NT2/D1 (cell line): ENCODE data around the gene KPNA4.
A peak's percentile ranks its signal among the peaks of the same experiment; 100 is the strongest.

Experiments used
- DNase-seq: peaks from one replicate; pipeline ENCODE4 v3.0.0-alpha.2; 2011; ENCODE audit warnings: low read depth, low spot score
- H3K27me3 ChIP-seq: 2 replicates; pipeline ENCODE4 v1.6.0; 2011; ENCODE audit warnings: mild to moderate bottlenecking; ENCODE audit not compliant: insufficient read length, insufficient read depth
- H3K36me3 ChIP-seq: 2 replicates; pipeline ENCODE4 v1.6.1; 2011; ENCODE audit warnings: mild to moderate bottlenecking, low read length, mixed read lengths; ENCODE audit not compliant: insufficient read depth, insufficient read length
- H3K4me1 ChIP-seq: 2 replicates; pipeline ENCODE4 v1.5.1; 2011; ENCODE audit not compliant: insufficient read depth, insufficient read length
- H3K4me3 ChIP-seq: 2 replicates; pipeline ENCODE4 v1.5.1; 2011; ENCODE audit warnings: low read depth; ENCODE audit not compliant: insufficient read length
- H3K9ac ChIP-seq: 2 replicates; pipeline ENCODE4 v1.6.0; 2011; ENCODE audit warnings: low read depth; ENCODE audit not compliant: insufficient read length
- H3K9me3 ChIP-seq: 2 replicates; pipeline ENCODE4 v1.5.1; 2011; ENCODE audit warnings: mild to moderate bottlenecking, low read length; ENCODE audit not compliant: insufficient read depth
- SUZ12 ChIP-seq: IDR thresholded peaks from 2 replicates; pipeline ENCODE4 v1.6.1; 2011; ENCODE audit not compliant: insufficient read length, insufficient read depth; ENCODE audit errors: extremely low read depth
- YY1 ChIP-seq: IDR thresholded peaks from 2 replicates; pipeline ENCODE4 v1.6.1; 2011; ENCODE audit not compliant: insufficient read length, insufficient read depth
- ZNF274 ChIP-seq: IDR thresholded peaks from 2 replicates; pipeline ENCODE4 v1.6.1; 2011; ENCODE audit warnings: mild to moderate bottlenecking, low read depth, low read length

Gene KPNA4

DNA sequence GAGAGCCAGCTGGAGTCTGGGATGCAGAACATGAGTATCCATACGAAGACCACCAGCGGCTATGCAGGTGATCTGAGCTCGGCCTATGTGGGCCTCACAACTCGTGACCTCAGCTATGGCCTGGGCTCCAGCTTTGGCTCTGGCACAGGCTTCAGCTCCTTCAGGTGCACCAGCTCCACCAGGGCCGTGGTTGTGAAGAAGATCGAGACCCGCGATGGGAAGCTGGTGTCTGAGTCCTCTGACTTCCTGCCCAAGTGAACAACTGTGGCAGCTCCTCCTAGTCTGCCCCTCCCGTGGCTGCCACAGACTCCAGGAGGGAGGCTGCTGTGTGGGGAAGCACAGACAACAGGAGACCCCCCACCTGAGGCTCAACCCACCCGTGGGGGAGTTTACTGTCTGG is 3.6 kb upstream of the KPNA4 start:
- TF ChIP-seq YY1 (no peak), SUZ12 (no peak), ZNF274 (no peak)
- Histone ChIP-seq H3K4me1 (no peaks in the 10 kb centered on the region), H3K27me3 (no peaks in the 10 kb centered on the region), H3K36me3 (peaks cover 22% of the 10 kb centered on the region), H3K9me3 (peaks cover 1% of the 10 kb centered on the region; the same call in 1 of the 2 replicates), H3K4me3 (no peak overlapping the region), H3K9ac (no peak overlapping the region)
- DNase-seq, result no peak

DNA sequence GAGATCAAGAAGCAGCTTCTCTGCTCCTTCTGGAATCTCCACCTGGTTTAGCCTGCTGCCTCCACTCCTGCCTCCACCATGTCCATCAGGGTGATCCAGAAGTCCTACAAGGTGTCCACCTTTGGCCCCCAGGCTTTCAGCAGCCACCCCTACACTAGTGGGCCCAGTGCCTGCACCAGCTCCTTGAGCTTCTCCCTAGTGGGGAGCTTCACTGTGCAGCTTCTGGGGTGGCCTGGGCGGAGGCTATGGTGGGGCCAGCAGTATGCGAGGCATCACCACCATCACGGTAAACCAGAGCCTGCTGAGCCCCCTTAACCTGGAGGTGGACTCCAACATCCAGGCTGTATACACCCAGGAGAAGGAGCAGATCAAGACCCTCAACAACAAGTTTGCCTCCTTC is 2.4 kb upstream of the KPNA4 start:
- Histone ChIP-seq H3K9me3 (no peaks in the 10 kb centered on the region), H3K4me1 (no peaks in the 10 kb centered on the region), H3K27me3 (no peaks in the 10 kb centered on the region), H3K36me3 (peaks cover 34% of the 10 kb centered on the region), H3K4me3 (no peak overlapping the region), H3K9ac (no peak overlapping the region)
- DNase-seq, result no peak
- TF ChIP-seq SUZ12 (no peak), ZNF274 (no peak), YY1 (no peak)

DNA sequence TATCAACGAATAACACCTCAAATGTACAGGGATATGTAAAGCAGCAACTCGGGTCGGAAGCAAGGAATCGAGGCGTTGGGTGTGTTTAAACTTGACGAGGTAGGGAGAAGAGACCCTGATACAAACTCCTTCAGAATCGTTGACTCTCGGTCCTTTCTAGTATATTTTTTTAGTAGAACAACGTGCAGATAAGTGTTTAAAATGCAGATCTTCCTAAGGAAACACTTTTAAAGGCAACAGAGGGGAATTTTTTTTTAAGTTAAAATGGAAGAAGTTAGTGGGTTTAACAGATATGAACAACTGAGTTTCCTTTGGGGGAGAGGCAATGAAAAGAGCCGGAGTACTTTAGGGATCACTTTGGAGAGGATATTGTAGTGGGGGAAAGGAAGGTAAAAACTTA is 1.1 kb upstream of the KPNA4 start:
- H3K36me3 ChIP-seq, result peaks cover 39% of the 10 kb centered on the region
- no peak for TF ChIP-seq ZNF274
- TF ChIP-seq SUZ12, result no peak
- TF ChIP-seq YY1, result no peak
- no peaks in the 10 kb centered on the region for H3K9me3 ChIP-seq
- no peak for DNase-seq
- no peaks in the 10 kb centered on the region for H3K27me3 ChIP-seq
- H3K4me3 ChIP-seq, result peak overlapping the region; percentile 75
- H3K9ac ChIP-seq, result peak overlapping the region; percentile 51
- no peaks in the 10 kb centered on the region for H3K4me1 ChIP-seq

DNA sequence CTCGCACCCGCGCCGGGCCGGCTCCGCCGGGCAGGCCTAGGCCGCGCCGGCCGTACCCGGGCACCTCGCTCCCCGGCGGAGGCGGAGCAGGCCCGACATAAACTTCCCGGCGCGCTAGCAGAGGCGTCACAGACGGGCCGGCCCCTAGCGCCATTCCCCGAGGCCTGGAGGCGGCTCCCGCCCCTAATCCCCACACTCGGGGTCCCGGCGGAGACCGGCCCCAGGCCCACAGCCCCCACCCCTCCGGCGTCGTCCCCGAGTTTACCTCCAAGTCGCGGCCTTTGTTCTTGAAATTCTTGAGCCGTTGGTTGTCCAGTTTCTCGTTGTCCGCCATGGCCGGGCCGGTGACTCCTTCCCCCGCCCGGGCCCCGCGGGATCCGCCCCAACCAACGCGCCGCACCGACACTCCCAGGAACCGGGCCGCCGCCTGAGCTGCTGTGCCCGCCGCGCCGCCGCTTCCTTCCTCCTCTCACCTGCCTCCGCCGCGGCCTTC is 376 bp downstream of the KPNA4 start:
- H3K9ac ChIP-seq, result peak overlapping the region; percentile 87
- no peak for DNase-seq
- peak overlapping the region; percentile 78 for H3K4me3 ChIP-seq
- no peaks in the 10 kb centered on the region for H3K4me1 ChIP-seq
- no peaks in the 10 kb centered on the region for H3K9me3 ChIP-seq
- H3K36me3 ChIP-seq, result peaks cover 43% of the 10 kb centered on the region
- no peaks in the 10 kb centered on the region for H3K27me3 ChIP-seq
- TF ChIP-seq ZNF274 (no peak), YY1 (no peak), SUZ12 (no peak)

DNA sequence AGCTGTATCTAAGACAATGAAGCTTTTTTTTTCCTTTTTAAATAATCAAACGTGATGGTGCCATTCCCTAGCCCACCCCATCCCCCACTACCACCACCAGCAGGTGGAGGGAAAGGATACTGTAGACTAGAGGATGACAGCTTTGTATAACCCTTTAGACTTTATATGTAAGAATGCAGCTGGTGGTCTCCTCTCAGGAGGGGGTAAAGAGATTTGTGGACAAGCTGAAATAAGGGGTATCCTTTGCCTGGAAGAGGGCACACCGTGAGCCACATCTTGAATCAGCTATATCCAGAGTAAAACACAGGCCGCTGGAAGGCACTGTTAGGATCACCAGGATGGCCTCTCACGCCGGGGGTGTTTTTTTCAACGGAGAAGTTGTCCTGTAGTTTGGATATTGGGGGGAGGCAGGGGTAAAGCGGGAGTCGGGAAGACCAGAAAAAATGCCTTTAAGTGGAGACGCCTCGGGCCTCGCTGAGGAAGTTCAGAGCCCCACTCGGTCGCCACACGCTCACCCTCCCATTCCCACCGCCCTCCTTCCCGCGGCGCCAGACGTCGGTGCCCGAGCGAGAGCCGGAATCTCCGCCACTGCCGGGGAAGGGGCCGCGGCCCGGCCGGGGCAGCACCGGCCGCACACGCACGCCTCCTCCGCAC is 986 bp downstream of the KPNA4 start:
- Histone ChIP-seq H3K36me3 (peaks cover 46% of the 10 kb centered on the region), H3K9ac (peak overlapping the region; percentile 87), H3K27me3 (no peaks in the 10 kb centered on the region), H3K4me3 (peak overlapping the region; percentile 78), H3K9me3 (no peaks in the 10 kb centered on the region), H3K4me1 (no peaks in the 10 kb centered on the region)
- no peak for DNase-seq
- TF ChIP-seq ZNF274 (no peak), YY1 (no peak), SUZ12 (no peak)

DNA sequence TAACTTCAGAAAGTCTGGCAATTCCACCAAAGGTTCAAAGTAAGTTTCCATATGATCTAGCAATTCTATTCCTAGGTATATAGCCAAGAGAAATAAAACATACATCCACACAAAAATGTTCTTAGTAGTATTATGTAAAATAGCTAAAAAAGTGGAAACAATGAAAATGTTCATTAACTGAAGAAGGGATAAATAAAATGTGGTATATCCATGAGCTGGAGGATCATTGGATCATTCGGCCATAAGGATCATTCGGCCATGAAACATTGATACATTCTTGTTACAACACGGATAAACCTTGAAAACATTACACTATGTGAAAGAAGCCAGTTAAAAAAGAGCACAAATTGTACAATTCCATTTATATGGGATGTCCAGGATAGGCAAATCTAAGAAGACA is 2.4 kb downstream of the KPNA4 start:
- TF ChIP-seq YY1, result no peak
- TF ChIP-seq ZNF274, result no peak
- Histone ChIP-seq H3K4me3 (no peak overlapping the region), H3K4me1 (no peaks in the 10 kb centered on the region)

DNA sequence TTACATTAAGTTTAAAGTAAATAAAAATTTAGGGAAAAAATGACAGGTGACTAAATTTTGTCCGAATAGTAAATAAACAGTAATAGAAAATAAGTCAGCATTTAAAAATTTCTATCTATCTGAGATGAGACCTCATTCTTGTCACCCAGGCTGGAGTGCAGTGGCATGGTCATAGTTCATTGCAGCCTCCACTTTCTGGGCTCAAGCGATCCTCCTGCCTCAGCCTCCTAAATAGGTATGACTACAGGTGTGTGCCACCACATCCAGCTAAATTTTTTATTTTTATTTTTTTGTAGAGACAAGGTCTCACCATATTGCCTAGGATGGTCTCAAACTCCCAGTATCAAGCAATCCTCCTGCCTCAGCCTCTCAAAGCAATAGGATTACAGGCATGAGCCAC is 7.8 kb downstream of the KPNA4 start:
- DNase-seq, result no peak
- TF ChIP-seq SUZ12 (no peak), YY1 (no peak), ZNF274 (no peak)
- Histone ChIP-seq H3K4me1 (no peaks in the 10 kb centered on the region), H3K9me3 (peaks cover 2% of the 10 kb centered on the region; the same call in 1 of the 2 replicates), H3K27me3 (no peaks in the 10 kb centered on the region), H3K4me3 (no peak overlapping the region), H3K9ac (no peak overlapping the region), H3K36me3 (peaks cover 36% of the 10 kb centered on the region)

More for the DNA sequence above, 2.4 kb downstream of the KPNA4 start:
- DNase-seq, result no peak
- H3K36me3 ChIP-seq, result peaks cover 33% of the 10 kb centered on the region
- no peak overlapping the region for H3K9ac ChIP-seq
- H3K27me3 ChIP-seq, result no peaks in the 10 kb centered on the region
- H3K9me3 ChIP-seq, result no peaks in the 10 kb centered on the region
